ENCODE data around the gene RPP21. TPM values are rescaled to one million over a fixed set of nuclear protein-coding genes. Genes with fewer than 3 reads are reported as not detected.

The RPP21 gene
- total and polyA plus RNA-seq, 2 experiments from 2014 or later, result 47.4 to 65.5 TPM

DNA sequence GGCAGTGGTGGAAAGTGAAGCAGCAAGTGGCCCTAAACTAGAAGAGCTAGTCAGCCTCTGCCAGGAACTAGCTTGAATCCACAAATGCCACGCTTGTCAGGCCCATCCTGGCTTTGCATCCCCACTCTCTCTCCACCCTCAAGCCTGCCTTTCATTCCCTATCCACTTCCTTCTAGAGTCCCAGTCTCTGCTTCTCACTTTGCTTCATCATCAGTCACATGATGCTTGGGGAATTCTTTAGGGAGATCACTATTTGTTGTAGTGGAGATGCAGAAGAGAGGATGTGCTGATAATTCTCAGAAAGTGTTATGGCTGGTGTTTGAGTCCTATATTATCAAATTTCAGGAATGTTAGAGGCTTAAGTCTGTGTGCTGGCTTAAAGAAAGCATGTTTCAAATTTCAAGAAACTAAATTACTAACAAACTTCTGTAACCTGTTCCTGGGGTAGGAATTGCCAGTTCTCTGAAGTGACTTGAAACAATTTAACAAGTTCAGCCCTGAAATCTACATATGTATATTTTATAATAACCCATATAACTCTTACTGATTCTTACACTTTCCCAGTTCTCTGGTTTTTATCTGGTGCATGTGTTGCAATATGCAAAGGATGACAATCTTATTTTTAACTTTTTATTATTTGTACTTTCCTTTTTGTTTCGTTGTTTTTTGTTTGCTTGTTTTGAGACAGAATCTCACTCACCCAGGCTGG lies 10.7 kb upstream of the RPP21 start:
- DNase-seq (ENCODE audit: low read depth in 1 of 2, low spot score in 1 of 2), result no peak
- Histone ChIP-seq H3K9me3 (ENCODE audit: low read depth) (no peaks in the 10 kb centered on the region), H3K36me3 (peaks cover 44% of the 10 kb centered on the region), H3K4me3 (no peak overlapping the region), H3K27me3 (no peaks in the 10 kb centered on the region), H3K27ac (no peak overlapping the region), H3K4me1 (ENCODE audit: low read depth) (no peaks in the 10 kb centered on the region)
- TF ChIP-seq, protein P1, sequence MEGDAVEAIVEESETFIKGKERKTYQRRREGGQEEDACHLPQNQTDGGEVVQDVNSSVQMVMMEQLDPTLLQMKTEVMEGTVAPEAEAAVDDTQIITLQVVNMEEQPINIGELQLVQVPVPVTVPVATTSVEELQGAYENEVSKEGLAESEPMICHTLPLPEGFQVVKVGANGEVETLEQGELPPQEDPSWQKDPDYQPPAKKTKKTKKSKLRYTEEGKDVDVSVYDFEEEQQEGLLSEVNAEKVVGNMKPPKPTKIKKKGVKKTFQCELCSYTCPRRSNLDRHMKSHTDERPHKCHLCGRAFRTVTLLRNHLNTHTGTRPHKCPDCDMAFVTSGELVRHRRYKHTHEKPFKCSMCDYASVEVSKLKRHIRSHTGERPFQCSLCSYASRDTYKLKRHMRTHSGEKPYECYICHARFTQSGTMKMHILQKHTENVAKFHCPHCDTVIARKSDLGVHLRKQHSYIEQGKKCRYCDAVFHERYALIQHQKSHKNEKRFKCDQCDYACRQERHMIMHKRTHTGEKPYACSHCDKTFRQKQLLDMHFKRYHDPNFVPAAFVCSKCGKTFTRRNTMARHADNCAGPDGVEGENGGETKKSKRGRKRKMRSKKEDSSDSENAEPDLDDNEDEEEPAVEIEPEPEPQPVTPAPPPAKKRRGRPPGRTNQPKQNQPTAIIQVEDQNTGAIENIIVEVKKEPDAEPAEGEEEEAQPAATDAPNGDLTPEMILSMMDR (IDR thresholded peaks at IDR 0.05; ENCODE audit: low read depth, low read length), result no peak

DNA sequence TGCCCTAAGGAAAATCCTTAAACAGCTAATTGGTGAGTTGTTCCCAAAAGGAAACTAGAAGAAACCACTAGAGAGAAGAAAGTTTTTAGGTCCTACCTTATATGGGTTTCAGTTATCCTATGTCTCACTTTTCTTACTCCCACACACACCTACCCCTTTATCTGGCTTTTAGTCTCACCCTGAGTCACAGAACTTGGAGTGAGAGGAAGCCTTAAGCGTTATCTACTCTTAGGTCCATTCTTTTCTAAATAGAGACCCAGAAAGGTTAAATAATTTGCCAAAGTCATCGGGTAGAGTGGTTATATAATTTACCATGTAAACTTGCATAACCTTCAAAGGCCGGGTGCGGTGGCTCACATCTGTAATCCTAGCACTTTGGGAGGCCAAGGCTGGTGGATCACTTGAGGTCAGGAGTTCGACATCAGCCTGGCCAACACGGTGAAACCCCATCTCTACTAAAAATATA lies 4.3 kb upstream of the RPP21 start:
- peaks cover 20% of the 10 kb centered on the region for H3K36me3 ChIP-seq
- no peak for DNase-seq (ENCODE audit: low read depth in 1 of 2, low spot score in 1 of 2)
- TF ChIP-seq, protein P1 (IDR thresholded peaks at IDR 0.05; ENCODE audit: low read depth, low read length), result no peak

DNA sequence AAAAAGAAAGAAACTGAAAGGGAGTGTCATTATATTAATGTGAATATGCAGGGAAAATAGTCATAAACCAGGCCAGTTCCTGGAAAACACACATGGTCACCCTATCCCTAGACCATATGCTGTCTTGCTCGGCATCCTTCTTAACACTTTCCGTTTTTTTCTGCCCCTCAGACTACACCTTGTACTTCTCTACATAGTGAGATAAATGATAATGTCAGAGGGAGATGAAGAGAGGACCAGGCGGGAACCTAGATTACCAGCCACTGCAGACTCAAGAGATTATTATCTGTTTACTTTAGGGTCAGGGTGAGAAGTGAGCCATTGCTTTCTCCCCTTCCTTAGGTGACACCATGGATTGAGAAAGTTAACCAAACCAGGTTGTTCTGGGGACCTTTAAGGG lies 3.7 kb upstream of the RPP21 start:
- TF ChIP-seq, protein P1 (IDR thresholded peaks at IDR 0.05; ENCODE audit: low read depth, low read length), result no peak
- no peaks in the 10 kb centered on the region for H3K27me3 ChIP-seq
- H3K4me1 ChIP-seq (ENCODE audit: low read depth), result no peaks in the 10 kb centered on the region
- peaks cover 15% of the 10 kb centered on the region for H3K36me3 ChIP-seq
- no peaks in the 10 kb centered on the region for H3K9me3 ChIP-seq (ENCODE audit: low read depth)
- H3K4me3 ChIP-seq, result no peak overlapping the region
- no peak overlapping the region for H3K27ac ChIP-seq
- DNase-seq (ENCODE audit: low read depth in 1 of 2, low spot score in 1 of 2), result no peak

More for the DNA sequence above, 4.3 kb upstream of the RPP21 start:
- Histone ChIP-seq H3K4me1 (ENCODE audit: low read depth) (no peaks in the 10 kb centered on the region), H3K4me3 (no peak overlapping the region), H3K27ac (no peak overlapping the region), H3K27me3 (no peaks in the 10 kb centered on the region), H3K9me3 (ENCODE audit: low read depth) (no peaks in the 10 kb centered on the region)

DNA sequence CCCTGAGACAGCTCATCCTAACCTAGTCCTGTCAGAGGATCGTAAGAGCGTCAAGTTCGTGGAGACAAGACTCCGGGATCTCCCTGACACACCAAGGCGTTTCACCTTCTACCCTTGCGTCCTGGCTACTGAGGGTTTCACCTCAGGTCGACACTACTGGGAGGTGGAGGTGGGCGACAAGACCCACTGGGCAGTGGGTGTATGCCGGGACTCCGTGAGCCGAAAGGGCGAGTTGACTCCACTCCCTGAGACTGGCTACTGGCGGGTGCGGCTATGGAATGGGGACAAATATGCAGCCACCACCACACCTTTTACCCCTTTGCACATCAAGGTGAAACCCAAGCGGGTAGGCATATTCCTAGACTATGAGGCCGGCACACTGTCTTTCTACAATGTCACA lies 3.2 kb upstream of the RPP21 start:
- H3K36me3 ChIP-seq, result peaks cover 9% of the 10 kb centered on the region

DNA sequence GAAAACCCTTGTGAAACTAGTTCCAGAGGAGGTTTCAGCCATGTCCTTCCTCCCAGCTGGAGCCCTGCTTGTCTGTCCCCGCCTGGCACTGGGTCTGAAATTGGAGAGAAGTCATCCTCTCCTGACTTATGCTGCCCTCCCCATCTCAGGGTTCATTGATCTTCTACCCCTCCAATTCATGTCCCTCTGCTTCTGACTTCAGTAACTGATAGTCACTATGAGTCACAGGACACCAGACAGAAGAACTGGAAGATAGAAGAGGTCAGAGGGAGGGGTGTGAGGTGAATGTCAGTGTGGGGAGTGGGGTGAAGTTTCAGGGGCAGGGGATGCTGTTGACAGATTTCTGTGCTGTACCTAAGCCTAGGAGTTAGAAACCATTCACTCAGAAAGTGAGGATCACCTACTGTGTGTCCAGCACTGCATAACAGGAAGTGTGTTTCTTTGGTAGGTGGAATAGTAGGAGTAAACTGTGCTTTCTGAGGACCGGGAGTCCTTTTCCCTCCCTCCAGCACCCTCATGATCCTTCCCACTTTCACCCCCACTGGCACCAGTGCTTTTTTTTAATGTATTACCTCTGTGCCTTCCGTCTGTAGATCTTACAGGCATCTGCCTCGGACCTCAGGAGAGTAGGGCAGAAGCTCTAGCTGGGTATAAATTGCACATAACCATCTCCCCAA lies 627 bp upstream of the RPP21 start:
- DNase-seq (ENCODE audit: low read depth in 1 of 2, low spot score in 1 of 2), result no peak
- H3K4me3 ChIP-seq, result peak overlapping the region; percentile 88
- no peaks in the 10 kb centered on the region for H3K9me3 ChIP-seq (ENCODE audit: low read depth)
- H3K4me1 ChIP-seq (ENCODE audit: low read depth), result no peaks in the 10 kb centered on the region
- H3K27me3 ChIP-seq, result no peaks in the 10 kb centered on the region
- TF ChIP-seq, protein P1 (IDR thresholded peaks at IDR 0.05; ENCODE audit: low read depth, low read length), result no peak
- no peak overlapping the region for H3K27ac ChIP-seq
- H3K36me3 ChIP-seq, result no peaks in the 10 kb centered on the region

More for the DNA sequence above, 3.2 kb upstream of the RPP21 start:
- no peaks in the 10 kb centered on the region for H3K27me3 ChIP-seq
- no peak overlapping the region for H3K4me3 ChIP-seq
- H3K4me1 ChIP-seq (ENCODE audit: low read depth), result no peaks in the 10 kb centered on the region
- H3K9me3 ChIP-seq (ENCODE audit: low read depth), result no peaks in the 10 kb centered on the region
- no peak overlapping the region for H3K27ac ChIP-seq
- no peak for DNase-seq (ENCODE audit: low read depth in 1 of 2, low spot score in 1 of 2)
- TF ChIP-seq, protein P1 (IDR thresholded peaks at IDR 0.05; ENCODE audit: low read depth, low read length), result no peak

Data from cardiac muscle cell (in vitro differentiated cells and primary cell).